ENCODE data around the gene ELMO2.

The ELMO2 gene

DNA sequence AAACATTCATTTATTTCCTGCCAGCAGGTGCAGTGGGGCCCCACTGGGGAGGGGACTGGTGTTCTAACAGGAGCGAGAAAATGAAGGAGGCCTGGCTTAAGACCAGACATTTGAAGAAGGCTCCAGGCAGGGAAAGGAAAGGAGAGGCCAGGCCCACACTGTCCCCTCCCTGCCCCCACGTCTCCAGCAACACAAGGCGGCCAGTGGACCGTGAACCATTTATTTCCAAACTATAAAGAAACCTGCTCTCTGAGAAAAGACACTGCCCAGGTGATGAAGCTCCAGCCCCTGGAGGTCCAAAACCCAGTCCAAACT is 56.7 kb downstream of the ELMO2 start:
- TF ChIP-seq, protein P1, sequence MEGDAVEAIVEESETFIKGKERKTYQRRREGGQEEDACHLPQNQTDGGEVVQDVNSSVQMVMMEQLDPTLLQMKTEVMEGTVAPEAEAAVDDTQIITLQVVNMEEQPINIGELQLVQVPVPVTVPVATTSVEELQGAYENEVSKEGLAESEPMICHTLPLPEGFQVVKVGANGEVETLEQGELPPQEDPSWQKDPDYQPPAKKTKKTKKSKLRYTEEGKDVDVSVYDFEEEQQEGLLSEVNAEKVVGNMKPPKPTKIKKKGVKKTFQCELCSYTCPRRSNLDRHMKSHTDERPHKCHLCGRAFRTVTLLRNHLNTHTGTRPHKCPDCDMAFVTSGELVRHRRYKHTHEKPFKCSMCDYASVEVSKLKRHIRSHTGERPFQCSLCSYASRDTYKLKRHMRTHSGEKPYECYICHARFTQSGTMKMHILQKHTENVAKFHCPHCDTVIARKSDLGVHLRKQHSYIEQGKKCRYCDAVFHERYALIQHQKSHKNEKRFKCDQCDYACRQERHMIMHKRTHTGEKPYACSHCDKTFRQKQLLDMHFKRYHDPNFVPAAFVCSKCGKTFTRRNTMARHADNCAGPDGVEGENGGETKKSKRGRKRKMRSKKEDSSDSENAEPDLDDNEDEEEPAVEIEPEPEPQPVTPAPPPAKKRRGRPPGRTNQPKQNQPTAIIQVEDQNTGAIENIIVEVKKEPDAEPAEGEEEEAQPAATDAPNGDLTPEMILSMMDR (conservative IDR thresholded peaks at IDR 0.05; ENCODE audit: low read depth) = no peak
- DNase-seq (ENCODE audit: low spot score) = no peak
- ChIA-PET CTCF (interaction anchor here (0.6 to 5.0 kb wide), 21 partner anchors 10 to 1084 kb away, joined by 3 to 93 read pairs (median 6); partner anchors contain the start of gene CDH22), POLR2A (ENCODE audit: low non-redundant PET) (no interaction called here)
- peak overlapping the region; percentile 56 for H3K27ac ChIP-seq

DNA sequence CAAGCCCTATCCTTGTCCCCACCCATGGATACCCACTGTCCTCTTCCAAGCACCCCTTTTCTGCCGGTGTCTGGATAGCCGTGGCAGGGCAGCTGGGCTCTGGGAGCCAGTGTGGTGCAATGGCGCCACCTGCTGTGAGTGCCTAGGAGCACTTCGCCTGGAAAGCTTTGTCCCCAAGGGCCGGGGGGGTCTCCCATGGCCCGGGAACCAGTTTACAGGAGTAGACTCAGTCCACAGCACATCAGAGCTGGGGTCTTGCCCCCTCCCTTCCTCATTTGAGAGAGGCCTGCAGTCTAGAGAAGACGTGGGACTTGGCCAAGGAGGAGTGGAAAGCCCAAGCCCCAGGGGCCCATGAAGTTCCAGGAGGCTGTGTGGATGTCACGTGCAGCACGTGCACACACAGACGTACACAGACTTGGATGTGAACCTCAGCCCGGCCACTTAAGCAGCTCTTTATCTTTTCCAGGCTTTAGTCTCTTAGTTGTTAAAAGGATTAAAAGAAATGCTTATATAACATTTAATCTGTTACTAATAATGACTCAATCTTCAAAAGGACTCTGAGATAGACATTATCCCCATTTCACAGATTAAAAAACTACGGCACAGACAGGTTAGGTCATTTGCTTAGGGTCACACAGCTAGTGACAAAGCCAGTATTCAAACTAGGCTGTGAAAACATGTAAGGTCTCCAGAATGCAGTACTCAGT is 57.2 kb downstream of the ELMO2 start:
- ChIA-PET POLR2A (ENCODE audit: low non-redundant PET) (interaction anchor here (0.9 kb wide), 1 partner anchor 414 kb away, joined by 3 read pairs; no protein-coding TSS in a partner anchor), CTCF (interaction anchor here (0.5 to 5.0 kb wide), 75 partner anchors 9 to 1687 kb away, joined by 3 to 93 read pairs (median 4); partner anchors contain the start of genes CD40, CDH22, ELMO2 and SLC12A5)
- TF ChIP-seq, protein P1 (conservative IDR thresholded peaks at IDR 0.05; ENCODE audit: low read depth) = peak; percentile 98
- no peak overlapping the region; the same call in 1 of the 2 replicates for H3K27ac ChIP-seq
- peak; percentile 83 for DNase-seq (ENCODE audit: low spot score)

DNA sequence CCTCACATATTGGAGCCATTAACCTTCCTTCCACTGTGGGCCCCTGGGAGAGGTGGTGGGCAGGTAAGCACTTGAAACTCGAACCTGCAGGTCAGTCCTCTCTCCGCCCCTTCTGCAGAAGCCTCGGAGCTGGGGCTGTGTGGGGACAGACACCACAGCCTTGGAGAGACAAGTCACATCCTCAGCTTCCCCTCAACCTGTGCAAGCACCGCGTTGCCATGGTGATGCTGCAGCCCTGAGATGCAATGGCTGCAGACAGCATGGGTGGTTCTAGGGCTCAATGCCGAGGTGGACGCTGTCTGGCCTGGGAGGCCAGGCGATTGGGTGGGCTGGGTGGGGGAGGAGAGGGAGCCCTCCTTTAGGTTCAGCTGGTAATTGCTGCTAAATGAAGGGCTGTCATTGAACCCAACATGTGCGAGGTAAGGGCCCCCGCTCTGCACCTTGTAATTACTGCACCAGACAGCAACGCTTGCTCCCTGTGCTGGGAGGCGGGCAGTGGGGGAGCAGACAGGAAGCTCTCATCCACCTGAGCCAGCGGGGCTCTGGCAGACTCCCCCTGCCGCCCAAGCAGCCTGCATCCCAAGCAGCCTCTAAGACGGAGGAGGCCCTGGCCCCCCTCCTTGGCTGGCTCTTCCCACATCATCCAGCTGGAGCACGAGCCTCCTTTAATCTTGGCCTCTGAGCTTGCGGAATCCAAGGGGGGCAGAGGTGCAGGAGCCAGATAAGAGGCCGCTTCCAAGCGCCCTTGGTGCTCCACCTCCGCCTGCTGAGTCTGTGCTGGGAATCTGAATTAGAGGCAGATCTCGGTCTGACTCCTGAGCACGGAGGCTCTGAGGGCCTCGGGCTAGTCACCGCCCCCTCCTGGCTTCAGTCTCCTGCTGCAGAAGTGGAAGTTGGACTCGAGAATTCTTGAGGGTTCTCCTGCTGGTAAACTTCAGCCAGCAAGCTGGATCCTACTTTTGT is 58.3 kb downstream of the ELMO2 start:
- TF ChIP-seq, protein P1 (conservative IDR thresholded peaks at IDR 0.05; ENCODE audit: low read depth) = no peak
- ChIA-PET CTCF (interaction anchor here (0.5 to 5.0 kb wide), 62 partner anchors 8 to 1688 kb away, joined by 3 to 93 read pairs (median 4); partner anchors contain the start of genes CDH22, ELMO2 and SLC12A5), POLR2A (ENCODE audit: low non-redundant PET) (interaction anchor here (0.6 to 0.9 kb wide), 2 partner anchors 73 to 413 kb away, joined by 3 read pairs; no protein-coding TSS in a partner anchor)
- peak overlapping the region; percentile 5; the same call in 1 of the 2 replicates for H3K27ac ChIP-seq
- DNase-seq (ENCODE audit: low spot score) = no peak

DNA sequence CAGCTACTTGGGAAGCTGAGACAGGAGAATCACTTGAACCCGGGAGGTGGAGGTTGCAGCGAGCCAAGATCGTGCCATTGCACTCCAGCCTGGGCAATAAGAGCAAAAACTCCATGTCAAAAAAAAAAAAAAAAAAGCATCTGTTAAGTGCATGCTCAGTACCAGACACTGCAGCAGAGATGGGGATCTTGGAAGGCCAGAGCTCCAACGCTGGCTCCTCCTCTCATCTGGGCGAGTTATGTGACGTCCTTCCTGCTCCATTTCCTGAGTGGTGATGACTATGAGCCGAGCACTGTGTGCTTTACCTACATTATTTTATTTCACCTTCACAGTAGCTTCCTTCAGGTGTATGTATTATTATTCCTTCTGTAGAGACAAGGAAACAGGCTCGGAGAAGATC is 59.6 kb downstream of the ELMO2 start:
- POLR2A ChIA-PET (ENCODE audit: low non-redundant PET) = interaction anchor here (0.7 to 1.1 kb wide), 2 partner anchors 52 to 332 kb away, joined by 4 to 18 read pairs; no protein-coding TSS in a partner anchor
- CTCF ChIA-PET = interaction anchor here (0.6 to 5.0 kb wide), 3 partner anchors 12 to 333 kb away, joined by 3 to 93 read pairs (median 82); partner anchors contain the start of gene CDH22
- TF ChIP-seq, protein P1 (conservative IDR thresholded peaks at IDR 0.05; ENCODE audit: low read depth) = no peak
- no peak for DNase-seq (ENCODE audit: low spot score)
- H3K27ac ChIP-seq = no peak overlapping the region

DNA sequence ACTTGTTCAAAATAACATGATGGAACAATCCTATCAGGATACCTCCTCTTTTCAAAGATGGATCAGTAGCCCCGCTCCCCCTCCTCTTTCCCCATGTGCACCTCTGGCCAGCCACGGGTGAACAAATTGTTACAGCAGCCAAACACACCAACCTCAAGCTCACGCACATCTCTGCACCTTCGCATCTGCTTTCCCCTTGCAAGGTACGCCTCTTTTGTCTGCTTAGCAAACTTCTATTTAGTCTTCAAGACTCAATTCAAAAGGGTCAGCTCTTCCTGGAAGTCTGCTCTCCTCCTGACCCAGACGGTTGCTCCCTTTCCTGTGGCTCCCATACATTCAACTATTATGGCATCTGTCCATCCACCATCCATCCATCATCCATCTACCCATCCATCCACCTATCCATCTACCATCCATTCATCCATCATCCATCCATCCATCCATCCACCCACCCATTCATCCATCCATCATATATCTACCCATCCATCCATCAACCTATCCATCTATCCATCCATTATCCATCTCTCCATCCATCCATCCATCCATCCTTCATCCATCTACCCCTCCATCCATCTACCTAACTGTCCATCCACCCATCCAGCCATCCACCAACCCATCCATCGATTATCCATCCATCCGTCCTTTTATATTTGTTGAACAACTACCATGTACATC is 61.8 kb downstream of the ELMO2 start:
- ChIA-PET POLR2A (ENCODE audit: low non-redundant PET) (interaction anchor here (1.1 kb wide), 1 partner anchor 14 kb away, joined by 12 read pairs; no protein-coding TSS in a partner anchor), CTCF (interaction anchor here (0.6 to 0.7 kb wide), 3 partner anchors 9 to 296 kb away, joined by 3 read pairs; no protein-coding TSS in a partner anchor)
- no peak overlapping the region for H3K27ac ChIP-seq
- no peak for DNase-seq (ENCODE audit: low spot score)
- TF ChIP-seq, protein P1 (conservative IDR thresholded peaks at IDR 0.05; ENCODE audit: low read depth) = no peak

All from RWPE1 (cell line).